Astrocyte of the cerebellum (primary cell): Measurements from ENCODE around the gene EXOSC7.
"Not testable (repeated sequence)": the region's sequence is repeated elsewhere in the genome, so short reads cannot be mapped to it uniquely, and the experiment has no call there.

Experiments used
- DNase-seq: peaks from one replicate; pipeline ENCODE4 v3.0.0-alpha.2; 2011; ENCODE audit warnings: low read depth
- H3K4me3 ChIP-seq: 2 replicates; pipeline ENCODE4 v1.5.1; 2011; ENCODE audit warnings: mild to moderate bottlenecking, low read depth, low read length, moderate library complexity
- CTCF ChIP-seq: IDR thresholded peaks from 2 replicates; pipeline ENCODE4 v1.5.1; 2012; ENCODE audit warnings: low read length, low read depth, moderate library complexity, mild to moderate bottlenecking; ENCODE audit errors: missing control alignments
- in situ Hi-C: cut with HindIII; loops from 2 replicates; pipeline ENCODE4 v1.10.0; 2017; ENCODE audit warnings: low sequenced_read_pairs

EXOSC7 gene

DNA sequence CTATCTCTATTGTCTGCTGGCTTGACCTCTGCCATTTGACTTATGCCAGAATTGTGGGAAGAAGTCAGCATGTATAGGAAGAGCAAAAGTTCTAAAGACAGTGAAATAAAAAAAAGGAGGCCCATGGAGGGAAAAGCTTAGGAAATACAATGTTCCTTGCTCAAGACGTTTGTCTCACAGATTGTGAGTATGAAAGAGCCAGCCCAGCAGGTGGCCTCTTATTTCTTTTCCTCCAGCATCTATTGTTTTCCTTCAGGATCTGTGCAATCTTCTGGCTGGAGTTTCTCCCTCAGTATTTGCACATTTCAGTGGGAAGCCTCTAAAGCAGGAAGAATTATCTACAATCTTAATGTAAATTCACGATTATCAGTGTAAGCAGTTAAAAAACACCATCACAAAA lies 43.8 kb upstream of the EXOSC7 start:
- TF ChIP-seq CTCF: no peak
- in situ Hi-C loops: no loop called here
- no peak overlapping the region for H3K4me3 ChIP-seq
- no peak for DNase-seq

GRCh38 chr3:44932986-44933944 lies 42.8 kb upstream of the EXOSC7 start:
- in situ Hi-C loops: no loop called here
- no peak for TF ChIP-seq CTCF
- no peak for DNase-seq
- no peak overlapping the region for H3K4me3 ChIP-seq

DNA sequence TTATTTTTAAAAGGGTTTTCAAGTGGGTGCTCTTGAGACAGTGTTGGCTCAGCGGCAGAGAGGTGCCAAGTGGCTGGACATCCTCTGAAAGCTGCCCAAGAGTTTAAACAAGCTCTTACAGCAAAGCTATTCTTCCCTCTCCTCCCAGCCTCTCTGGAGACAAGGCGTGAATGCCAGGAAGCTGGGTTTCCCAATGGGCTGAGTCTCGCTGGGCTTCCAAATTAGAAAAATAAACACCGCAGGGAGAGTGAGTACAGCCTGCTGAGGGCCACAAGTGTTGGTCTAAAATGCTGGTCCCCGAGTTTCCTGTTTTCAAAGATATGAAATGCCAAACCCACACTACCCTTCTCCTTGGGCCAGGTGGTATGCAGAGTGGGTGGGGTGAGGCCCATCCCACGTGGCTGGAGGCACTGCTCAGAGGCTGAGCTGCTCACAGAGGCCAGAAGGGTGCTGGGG lies 36.4 kb upstream of the EXOSC7 start:
- no peak for TF ChIP-seq CTCF
- no peak for DNase-seq
- no peak overlapping the region for H3K4me3 ChIP-seq
- in situ Hi-C loops: no loop called here

- no peak overlapping the region for H3K4me3 ChIP-seq
- in situ Hi-C loops: no loop called here
- DNase-seq: no peak
- no peak for TF ChIP-seq CTCF
Measured at GRCh38 chr3:44942202-44942921, 33.7 kb upstream of the EXOSC7 start.

- in situ Hi-C loops: no loop called here
- H3K4me3 ChIP-seq: no peak overlapping the region
- DNase-seq: no peak
- TF ChIP-seq CTCF: no peak
Measured at GRCh38 chr3:44948239-44948638, 27.8 kb upstream of the EXOSC7 start.

- in situ Hi-C loops, DNase-seq, H3K4me3 ChIP-seq: not testable (repeated sequence)
Measured at GRCh38 chr3:44949770-44950169, 26.3 kb upstream of the EXOSC7 start.
